ENCODE measurements around the gene LIPF. TPM values are rescaled to one million over a fixed set of nuclear protein-coding genes. Genes with fewer than 3 reads are reported as not detected.

Gene LIPF
- polyA plus RNA-seq, 3 donors = not detected

DNA sequence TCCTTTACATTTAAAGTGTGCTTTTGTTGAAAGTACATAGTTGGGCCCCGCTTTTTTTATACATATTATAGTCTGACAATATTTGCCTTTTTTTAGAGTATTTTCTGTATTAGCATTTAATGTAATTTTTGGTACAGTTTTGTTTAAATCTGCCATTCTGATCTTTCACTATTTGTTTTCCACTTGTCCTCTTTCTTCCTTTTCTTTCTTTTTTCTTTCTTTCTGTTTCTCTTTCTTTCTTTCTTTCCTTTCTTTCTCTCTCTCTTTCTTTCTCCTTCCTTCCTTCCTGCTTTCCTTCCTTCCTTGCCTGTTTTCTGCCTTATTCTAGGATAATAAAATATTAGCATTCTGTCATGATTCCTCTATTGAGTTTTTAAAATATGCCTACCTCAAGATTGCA, 51.3 kb downstream of the LIPF start:
- Histone ChIP-seq H3K79me2 (ENCODE audit: insufficient read depth, low read length) (no peaks in the 10 kb centered on the region), H3K36me3 (replicated peaks in 1 of 2; ENCODE audit: control insufficient read depth in 1 of 2, insufficient read depth in 2 of 2, low read length in 2 of 2) (no peaks in the 10 kb centered on the region), H3K4me2 (replicated peaks; ENCODE audit: extremely low read depth, low read length, poor library complexity, severe bottlenecking) (no peak overlapping the region), H3K27me3 (ENCODE audit: control insufficient read depth in 2 of 2, insufficient read depth in 2 of 2, low read length in 2 of 2) (no peaks in the 10 kb centered on the region), H4K20me1 (ENCODE audit: insufficient read depth, low read length) (no peaks in the 10 kb centered on the region), H3K4me3 (replicated peaks in 1 of 3; ENCODE audit: low read depth in 2 of 3, low read length in 3 of 3) (no peak overlapping the region), H2AFZ (ENCODE audit: insufficient read depth, low read depth, low read length, poor library complexity, severe bottlenecking) (no peak overlapping the region), H3K27ac (ENCODE audit: low read depth in 1 of 2, low read length in 2 of 2) (no peak overlapping the region), H3K9ac (ENCODE audit: insufficient read depth, low read length, poor library complexity, severe bottlenecking) (no peak overlapping the region), H3K9me3 (replicated peaks in 1 of 2; ENCODE audit: control insufficient read depth in 1 of 2, insufficient read depth in 1 of 2, low read length in 2 of 2) (no peaks in the 10 kb centered on the region), H3K4me1 (ENCODE audit: control insufficient read depth in 1 of 2, insufficient read depth in 2 of 2, low read length in 2 of 2) (no peaks in the 10 kb centered on the region)
- Mint-ChIP-seq H3K4me1 (no peaks in the 10 kb centered on the region), H3K27me3 (ENCODE audit: low read depth in 3 of 3) (peaks cover 0 to 5% (median 1%) of the 10 kb centered on the region in 3 donors), H3K9me3 (no peaks in the 10 kb centered on the region), H3K36me3 (no peaks in the 10 kb centered on the region), H3K27ac (no peak overlapping the region), H3K4me3 (peak overlapping the region in 1 of 2 donors; percentile 28)
- TF ChIP-seq, protein P1, sequence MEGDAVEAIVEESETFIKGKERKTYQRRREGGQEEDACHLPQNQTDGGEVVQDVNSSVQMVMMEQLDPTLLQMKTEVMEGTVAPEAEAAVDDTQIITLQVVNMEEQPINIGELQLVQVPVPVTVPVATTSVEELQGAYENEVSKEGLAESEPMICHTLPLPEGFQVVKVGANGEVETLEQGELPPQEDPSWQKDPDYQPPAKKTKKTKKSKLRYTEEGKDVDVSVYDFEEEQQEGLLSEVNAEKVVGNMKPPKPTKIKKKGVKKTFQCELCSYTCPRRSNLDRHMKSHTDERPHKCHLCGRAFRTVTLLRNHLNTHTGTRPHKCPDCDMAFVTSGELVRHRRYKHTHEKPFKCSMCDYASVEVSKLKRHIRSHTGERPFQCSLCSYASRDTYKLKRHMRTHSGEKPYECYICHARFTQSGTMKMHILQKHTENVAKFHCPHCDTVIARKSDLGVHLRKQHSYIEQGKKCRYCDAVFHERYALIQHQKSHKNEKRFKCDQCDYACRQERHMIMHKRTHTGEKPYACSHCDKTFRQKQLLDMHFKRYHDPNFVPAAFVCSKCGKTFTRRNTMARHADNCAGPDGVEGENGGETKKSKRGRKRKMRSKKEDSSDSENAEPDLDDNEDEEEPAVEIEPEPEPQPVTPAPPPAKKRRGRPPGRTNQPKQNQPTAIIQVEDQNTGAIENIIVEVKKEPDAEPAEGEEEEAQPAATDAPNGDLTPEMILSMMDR (IDR thresholded peaks at IDR 0.05) = no peak
- DNase-seq = no peak
- intact Hi-C loops (cut with micrococcal nuclease) = no loop called here
- WGBS (ENCODE audit: insufficient coverage) = no CpG with 5 or more reads among the region's 1 CpG

DNA sequence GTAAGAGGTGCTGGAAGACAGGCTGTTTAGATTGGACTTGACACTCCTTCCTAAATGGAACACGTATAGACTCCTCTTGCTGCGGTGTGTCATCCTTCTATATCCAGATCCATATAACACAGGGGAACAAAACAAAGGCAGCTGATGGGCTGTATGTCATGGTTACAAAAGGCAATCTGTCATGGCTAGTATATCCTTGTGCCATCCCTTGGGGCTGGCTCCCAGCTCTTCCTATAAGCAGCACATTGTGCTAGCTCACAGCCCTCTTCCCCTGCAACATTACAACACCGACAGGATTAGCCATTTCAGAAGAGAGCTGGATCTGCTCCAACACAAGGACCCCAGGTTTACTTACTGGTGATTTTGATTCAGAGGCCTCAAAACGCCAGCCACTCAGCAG, 57.1 kb downstream of the LIPF start:
- Mint-ChIP-seq H3K9me3 (no peaks in the 10 kb centered on the region), H3K4me1 (peaks cover 9% of the 10 kb centered on the region), H3K27me3 (ENCODE audit: low read depth in 3 of 3) (peaks cover 0 to 1% (median 0%) of the 10 kb centered on the region in 3 donors), H3K27ac (no peak overlapping the region), H3K36me3 (no peaks in the 10 kb centered on the region), H3K4me3 (no peak overlapping the region)
- Histone ChIP-seq H3K9me3 (replicated peaks in 1 of 2; ENCODE audit: control insufficient read depth in 1 of 2, insufficient read depth in 1 of 2, low read length in 2 of 2) (no peaks in the 10 kb centered on the region), H2AFZ (ENCODE audit: insufficient read depth, low read depth, low read length, poor library complexity, severe bottlenecking) (no peak overlapping the region), H3K4me3 (replicated peaks in 1 of 3; ENCODE audit: low read depth in 2 of 3, low read length in 3 of 3) (no peak overlapping the region), H3K27ac (ENCODE audit: low read depth in 1 of 2, low read length in 2 of 2) (no peak overlapping the region), H3K9ac (ENCODE audit: insufficient read depth, low read length, poor library complexity, severe bottlenecking) (no peak overlapping the region), H3K4me1 (ENCODE audit: control insufficient read depth in 1 of 2, insufficient read depth in 2 of 2, low read length in 2 of 2) (peaks cover 4 to 12% of the 10 kb centered on the region in 2 donors), H4K20me1 (ENCODE audit: insufficient read depth, low read length) (no peaks in the 10 kb centered on the region), H3K36me3 (replicated peaks in 1 of 2; ENCODE audit: control insufficient read depth in 1 of 2, insufficient read depth in 2 of 2, low read length in 2 of 2) (no peaks in the 10 kb centered on the region), H3K4me2 (replicated peaks; ENCODE audit: extremely low read depth, low read length, poor library complexity, severe bottlenecking) (no peak overlapping the region), H3K79me2 (ENCODE audit: insufficient read depth, low read length) (no peaks in the 10 kb centered on the region), H3K27me3 (ENCODE audit: control insufficient read depth in 2 of 2, insufficient read depth in 2 of 2, low read length in 2 of 2) (no peaks in the 10 kb centered on the region)
- DNase-seq = no peak
- intact Hi-C loops (cut with micrococcal nuclease) = no loop called here
- TF ChIP-seq, protein P1 (IDR thresholded peaks at IDR 0.05) = no peak
- 90% methylated on average over 1 of the region's 4 CpGs for WGBS (ENCODE audit: insufficient coverage)

All from CD14-positive monocyte (primary cell).